NCI-H1694 (cell line): ENCODE results near the gene LMF1.

Experiments
- DNase-seq: peaks from one replicate; lab custom pipeline; 2025; lab: John Stamatoyannopoulos, UW

Gene LMF1

DNA sequence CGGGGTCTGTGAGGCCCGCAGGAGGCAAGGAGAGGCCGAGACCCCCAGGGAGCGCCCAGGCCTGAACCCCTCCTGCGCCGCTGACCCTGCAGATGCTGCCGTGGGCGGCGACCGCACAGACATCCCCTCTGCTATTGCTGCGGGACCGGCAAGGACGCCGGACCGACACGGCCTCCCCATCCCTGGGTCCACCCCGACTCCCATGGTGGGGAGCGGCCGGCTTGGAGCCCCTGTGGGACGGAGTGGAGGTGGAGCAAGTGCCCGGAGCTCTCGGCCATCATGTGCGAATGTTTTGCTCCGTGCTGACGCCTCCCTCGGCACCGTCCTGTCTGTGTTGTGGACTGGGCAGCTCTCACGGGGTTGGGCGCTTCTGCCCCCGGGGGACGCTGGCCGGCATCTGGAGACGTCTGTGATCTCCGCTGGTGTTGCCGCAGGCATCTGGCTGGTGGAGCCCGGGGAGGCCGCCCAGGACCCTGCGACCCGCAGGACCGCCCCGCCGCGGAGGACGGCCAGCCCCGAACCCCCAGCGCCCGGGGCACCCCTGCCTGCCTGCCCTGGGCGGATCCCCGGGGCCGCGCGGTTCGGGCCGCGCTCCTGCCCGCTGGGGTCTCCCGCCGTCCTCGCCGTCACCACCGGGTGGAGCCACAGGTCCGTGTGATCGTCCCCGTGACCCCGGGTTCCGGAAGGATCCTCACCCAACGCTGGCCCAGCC lies 157.4 kb downstream of the LMF1 start:
- DNase-seq: no peak

DNA sequence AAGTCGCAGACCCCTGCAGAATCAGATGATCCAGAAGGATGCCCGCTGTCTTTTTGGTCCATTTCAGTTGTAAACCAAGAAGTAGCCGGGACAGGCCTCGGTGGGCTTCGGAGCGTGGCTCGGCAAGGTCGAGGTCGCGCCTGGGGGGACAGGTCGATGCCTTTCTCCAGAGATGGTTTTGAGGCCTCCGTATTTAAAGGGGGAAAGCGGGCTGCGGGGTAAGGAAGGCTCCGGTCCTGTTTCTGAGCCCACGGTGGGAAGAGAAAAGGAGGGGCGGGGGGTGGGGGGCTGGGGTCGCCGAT lies 162.7 kb downstream of the LMF1 start:
- DNase-seq: no peak

- peak; percentile 57 for DNase-seq
Measured at GRCh38 chr16:807347-808084, 163.3 kb downstream of the LMF1 start.

GRCh38 chr16:805474-805873 lies 165.3 kb downstream of the LMF1 start:
- no peak for DNase-seq

- no peak for DNase-seq
Measured at GRCh38 chr16:804193-805048, 166.4 kb downstream of the LMF1 start.

- no peak for DNase-seq
Measured at GRCh38 chr16:803754-804080, 167.1 kb downstream of the LMF1 start.
